Peyer's patch (tissue), 4 donors: Measurements from ENCODE around the gene SKI.

Experiments
- CTCF ChIP-seq, 6 experiments: fragments of 450-650 bp in 4 of 6; fragments of 200-600 bp in 2 of 6; sonication (generic) in 1 of 6; IDR thresholded peaks; one replicate each; pipeline ENCODE4 v1.5.1; 2017 to 2019; ENCODE audit warnings: antibody characterized with exemption in 6 of 6, mild to moderate bottlenecking in 3 of 6, moderate library complexity in 1 of 6
- POLR2A ChIP-seq, 2 donors: fragments of 450-650 bp; IDR thresholded peaks; one replicate each; pipeline ENCODE4 v1.5.1; 2017; ENCODE audit warnings: antibody characterized with exemption in 2 of 2, mild to moderate bottlenecking in 2 of 2, moderate library complexity in 2 of 2

GRCh38 chr1:2210786-2211185 is 17.3 kb upstream of the SKI start:
- TF ChIP-seq CTCF (IDR thresholded peaks at IDR 0.05) (no peak), POLR2A (IDR thresholded peaks at IDR 0.05) (no peak)
